ENCODE data around the gene SCYL3. TPM values are rescaled to one million over a fixed set of nuclear protein-coding genes. Genes with fewer than 3 reads are reported as not detected.

Gene SCYL3
- total RNA-seq, 1 donor, result 10.1 TPM

GRCh38 chr1:169860187-169860586, 33.5 kb downstream of the SCYL3 start:
- Histone ChIP-seq H2AFZ (ENCODE audit: low read length) (no peak overlapping the region), H3K79me2 (ENCODE audit: insufficient read depth, low read length) (no peaks in the 10 kb centered on the region), H3K4me1 (ENCODE audit: insufficient read depth, low read length) (no peaks in the 10 kb centered on the region), H4K20me1 (ENCODE audit: insufficient read depth, low read length) (no peaks in the 10 kb centered on the region), H3K4me3 (ENCODE audit: insufficient read depth, low read length) (no peak overlapping the region), H3K4me2 (ENCODE audit: insufficient read depth, low read length) (no peak overlapping the region), H3K27me3 (ENCODE audit: insufficient read depth, low read length) (no peaks in the 10 kb centered on the region), H3K36me3 (ENCODE audit: insufficient read depth, low read length) (peaks cover 83% of the 10 kb centered on the region), H3K9me3 (ENCODE audit: low read depth, low read length) (no peaks in the 10 kb centered on the region), H3K27ac (ENCODE audit: low read depth, low read length) (no peak overlapping the region)
- DNase-seq (ENCODE audit: insufficient read length, low spot score, missing footprints), result no peak
- no peak for TF ChIP-seq CTCF (IDR thresholded peaks at IDR 0.05; ENCODE audit: extremely low read depth, low read depth, low read length)

- Histone ChIP-seq H2AFZ (ENCODE audit: low read length) (no peak overlapping the region), H3K4me1 (ENCODE audit: insufficient read depth, low read length) (no peaks in the 10 kb centered on the region), H3K4me3 (ENCODE audit: insufficient read depth, low read length) (no peak overlapping the region), H3K9me3 (ENCODE audit: low read depth, low read length) (no peaks in the 10 kb centered on the region), H3K36me3 (ENCODE audit: insufficient read depth, low read length) (peaks cover 92% of the 10 kb centered on the region), H3K79me2 (ENCODE audit: insufficient read depth, low read length) (no peaks in the 10 kb centered on the region), H3K4me2 (ENCODE audit: insufficient read depth, low read length) (no peak overlapping the region), H3K27me3 (ENCODE audit: insufficient read depth, low read length) (no peaks in the 10 kb centered on the region), H3K27ac (ENCODE audit: low read depth, low read length) (no peak overlapping the region), H4K20me1 (ENCODE audit: insufficient read depth, low read length) (no peaks in the 10 kb centered on the region)
- TF ChIP-seq CTCF (IDR thresholded peaks at IDR 0.05; ENCODE audit: extremely low read depth, low read depth, low read length), result no peak
- DNase-seq (ENCODE audit: insufficient read length, low spot score, missing footprints), result no peak
These were observed 34.7 kb downstream of the SCYL3 start for GRCh38 chr1:169859001-169859400.

- H3K9me3 ChIP-seq (ENCODE audit: low read depth, low read length), result no peaks in the 10 kb centered on the region
- no peak overlapping the region for H2AFZ ChIP-seq (ENCODE audit: low read length)
- H4K20me1 ChIP-seq (ENCODE audit: insufficient read depth, low read length), result no peaks in the 10 kb centered on the region
- no peak for TF ChIP-seq CTCF (IDR thresholded peaks at IDR 0.05; ENCODE audit: extremely low read depth, low read depth, low read length)
- no peak overlapping the region for H3K4me3 ChIP-seq (ENCODE audit: insufficient read depth, low read length)
- H3K4me2 ChIP-seq (ENCODE audit: insufficient read depth, low read length), result no peak overlapping the region
- no peaks in the 10 kb centered on the region for H3K79me2 ChIP-seq (ENCODE audit: insufficient read depth, low read length)
- H3K27ac ChIP-seq (ENCODE audit: low read depth, low read length), result no peak overlapping the region
- peaks cover 92% of the 10 kb centered on the region for H3K36me3 ChIP-seq (ENCODE audit: insufficient read depth, low read length)
- H3K27me3 ChIP-seq (ENCODE audit: insufficient read depth, low read length), result no peaks in the 10 kb centered on the region
- no peaks in the 10 kb centered on the region for H3K4me1 ChIP-seq (ENCODE audit: insufficient read depth, low read length)
- DNase-seq (ENCODE audit: insufficient read length, low spot score, missing footprints), result no peak
These were observed 35.2 kb downstream of the SCYL3 start for GRCh38 chr1:169858467-169858866.

- Histone ChIP-seq H3K27ac (ENCODE audit: low read depth, low read length) (no peak overlapping the region), H4K20me1 (ENCODE audit: insufficient read depth, low read length) (no peaks in the 10 kb centered on the region), H3K27me3 (ENCODE audit: insufficient read depth, low read length) (no peaks in the 10 kb centered on the region), H3K9me3 (ENCODE audit: low read depth, low read length) (no peaks in the 10 kb centered on the region), H3K79me2 (ENCODE audit: insufficient read depth, low read length) (no peaks in the 10 kb centered on the region), H3K4me1 (ENCODE audit: insufficient read depth, low read length) (no peaks in the 10 kb centered on the region), H3K36me3 (ENCODE audit: insufficient read depth, low read length) (peaks cover 78% of the 10 kb centered on the region), H3K4me3 (ENCODE audit: insufficient read depth, low read length) (no peak overlapping the region), H3K4me2 (ENCODE audit: insufficient read depth, low read length) (no peak overlapping the region), H2AFZ (ENCODE audit: low read length) (no peak overlapping the region)
- TF ChIP-seq CTCF (IDR thresholded peaks at IDR 0.05; ENCODE audit: extremely low read depth, low read depth, low read length), result no peak
- DNase-seq (ENCODE audit: insufficient read length, low spot score, missing footprints), result no peak
These were observed 40.4 kb downstream of the SCYL3 start for GRCh38 chr1:169853341-169853740.

Measured in osteoblast (primary cell).